Fibroblast of lung (primary cell): ENCODE measurements around the gene DLK1.

Experiments used
- CTCF ChIP-seq, 2 donors: IDR thresholded peaks in 1 of 2; conservative IDR thresholded peaks in 1 of 2; 1 replicate in 1 of 2; 2 replicates in 1 of 2; pipeline ENCODE4 v1.5.1; 2011 to 2012; ENCODE audit warnings: low read length in 2 of 2, control low read depth in 1 of 2, inconsistent platforms in 1 of 2, low read depth in 1 of 2, mild to moderate bottlenecking in 1 of 2
- EZH2 ChIP-seq: IDR thresholded peaks from 2 replicates; pipeline ENCODE4 v1.5.1; 2012; ENCODE audit warnings: low read length, control low read depth, mild to moderate bottlenecking; ENCODE audit errors: missing control alignments

- TF ChIP-seq CTCF (conservative IDR thresholded peaks at IDR 0.05 in 1 of 2, IDR thresholded peaks at IDR 0.05 in 1 of 2; ENCODE audit: low read depth in 1 of 2, low read length in 2 of 2), result no peak
- TF ChIP-seq EZH2, result no peak
Measured at GRCh38 chr14:100726550-100727085, at the start of gene DLK1.
